ENCODE data around the gene KIF21B. TPM values are rescaled to one million over a fixed set of nuclear protein-coding genes. Genes with fewer than 3 reads are reported as not detected.

The KIF21B gene
- total RNA-seq, 2 experiments from 2014 or later: 102 to 155 TPM

DNA sequence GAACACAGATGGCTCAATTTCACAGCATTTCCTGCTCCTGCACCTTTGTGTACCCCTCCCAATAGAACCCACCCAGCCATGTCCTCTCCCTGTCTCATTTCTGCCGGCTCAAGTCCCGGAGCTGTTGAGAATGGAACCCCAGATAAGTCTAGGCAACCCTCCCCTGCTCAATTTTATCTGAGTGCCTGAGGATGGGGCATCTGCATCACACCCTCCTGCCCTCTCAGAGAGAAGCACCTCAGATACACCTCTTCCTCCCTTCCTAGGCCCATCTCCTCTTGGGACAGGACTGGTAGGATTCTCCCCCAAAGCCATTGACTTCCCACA is 1.1 kb downstream of the KIF21B start:
- DNase-seq (no peak), ATAC-seq (no peak)
- Mint-ChIP-seq H3K36me3 (peaks cover 37% of the 10 kb centered on the region), H3K4me3 (peak overlapping the region; percentile 91), H3K9me3 (ENCODE audit: low read depth) (no peaks in the 10 kb centered on the region), H3K27me3 (no peaks in the 10 kb centered on the region), H3K27ac (peak overlapping the region; percentile 99), H3K4me1 (peaks cover 73% of the 10 kb centered on the region)
- CTCF ChIA-PET: interaction anchor here (1.0 to 11.9 kb wide), 6 partner anchors 10 to 97 kb away, joined by 4 to 146 read pairs (median 22); no protein-coding TSS in a partner anchor

DNA sequence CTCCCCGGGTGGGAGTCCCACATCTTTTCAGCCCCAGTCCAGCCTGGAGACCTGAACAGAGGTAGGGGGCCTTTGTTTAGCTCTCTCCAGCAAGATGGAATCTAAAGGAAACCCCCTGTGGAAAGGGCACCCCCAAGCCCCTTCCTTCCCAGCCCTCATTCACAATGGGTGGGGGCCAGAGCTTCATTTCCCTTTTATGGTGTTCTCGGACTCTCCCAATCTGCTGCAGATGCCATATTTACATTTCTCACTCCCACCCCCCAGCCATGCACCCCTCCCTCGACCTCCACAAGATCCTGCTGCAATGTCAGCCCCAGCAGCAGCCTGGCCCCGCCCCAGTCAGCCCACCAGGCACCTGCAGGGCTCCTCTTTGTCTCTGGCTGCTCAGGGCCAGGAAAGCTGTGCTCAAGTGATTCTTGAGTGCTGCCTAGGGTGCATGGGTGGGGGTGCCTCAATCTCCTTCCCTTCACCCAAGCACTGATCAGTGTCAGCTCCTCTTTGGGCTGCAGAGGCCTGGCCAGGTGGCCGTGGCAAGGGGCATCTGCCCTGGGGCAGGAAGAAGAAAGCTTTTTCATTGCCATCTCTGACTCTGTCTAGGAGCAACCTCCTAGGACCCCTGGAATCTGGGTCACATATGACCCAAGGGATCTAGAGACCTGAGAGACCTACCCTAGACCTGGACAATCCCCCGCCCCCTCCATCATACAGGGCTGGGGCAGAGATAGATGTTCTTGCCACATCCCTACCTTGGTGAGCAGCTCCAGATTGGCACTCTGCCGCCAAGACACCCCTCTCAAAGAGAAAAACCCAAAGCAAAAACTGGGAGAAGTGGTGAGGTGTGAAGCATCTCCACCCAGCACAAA is 1.7 kb downstream of the KIF21B start:
- Mint-ChIP-seq H3K9me3 (ENCODE audit: low read depth) (no peaks in the 10 kb centered on the region), H3K4me3 (peak overlapping the region; percentile 91), H3K27ac (peak overlapping the region; percentile 99), H3K36me3 (peaks cover 37% of the 10 kb centered on the region), H3K27me3 (no peaks in the 10 kb centered on the region), H3K4me1 (peaks cover 73% of the 10 kb centered on the region)
- no peak for ATAC-seq
- peak; percentile 62 for DNase-seq
- CTCF ChIA-PET: interaction anchor here (1.0 to 11.9 kb wide), 8 partner anchors 9 to 97 kb away, joined by 4 to 146 read pairs (median 14); no protein-coding TSS in a partner anchor

DNA sequence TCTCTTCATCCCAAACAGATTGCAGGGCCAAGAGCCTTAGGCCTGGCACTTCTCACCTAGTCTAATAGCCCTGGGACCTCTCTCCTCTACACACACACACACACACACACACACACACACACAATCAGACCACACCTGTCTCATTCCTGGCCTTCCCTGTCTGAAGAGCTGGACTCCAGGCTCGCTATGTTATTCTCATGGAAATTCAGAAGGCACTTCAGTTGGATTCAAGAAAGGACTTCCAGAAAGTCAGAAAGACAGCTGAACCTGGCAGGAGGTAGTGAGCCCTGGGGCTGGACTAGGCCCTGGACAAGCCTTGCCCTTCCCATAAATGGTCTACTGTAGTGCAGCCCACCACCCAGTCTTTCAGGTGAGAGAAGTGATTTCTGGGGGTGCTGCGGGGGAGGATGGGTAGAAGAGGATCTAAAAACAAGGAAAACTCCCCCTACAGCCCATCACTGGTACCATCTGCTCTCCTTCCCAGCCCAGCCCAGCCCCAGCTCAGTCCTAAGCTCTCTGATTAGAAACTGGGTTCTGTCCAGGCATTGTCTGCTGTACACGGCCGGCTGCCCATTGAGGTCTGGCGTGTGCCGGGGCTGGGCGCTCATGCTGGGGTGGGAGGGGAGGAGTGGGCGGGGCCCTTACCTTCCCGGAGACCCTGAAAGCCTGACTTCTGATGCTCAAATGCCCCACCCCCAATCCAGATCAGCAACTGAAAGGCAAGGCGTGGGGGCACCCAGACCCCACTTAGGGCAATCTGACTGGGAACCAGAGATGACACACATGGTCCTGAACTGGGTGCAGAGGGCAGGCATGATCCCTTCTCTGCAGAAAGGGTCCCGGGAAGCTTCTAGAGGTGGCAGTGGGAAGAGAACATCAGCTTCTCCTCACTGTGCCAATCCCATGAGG is 2.5 kb downstream of the KIF21B start:
- ATAC-seq: peak; percentile 17
- Mint-ChIP-seq H3K9me3 (ENCODE audit: low read depth) (no peaks in the 10 kb centered on the region), H3K4me3 (peak overlapping the region; percentile 91), H3K4me1 (peaks cover 73% of the 10 kb centered on the region), H3K27ac (peak overlapping the region; percentile 99), H3K36me3 (peaks cover 33% of the 10 kb centered on the region), H3K27me3 (no peaks in the 10 kb centered on the region)
- CTCF ChIA-PET: interaction anchor here (0.7 to 11.9 kb wide), 13 partner anchors 9 to 399 kb away, joined by 3 to 146 read pairs (median 6); no protein-coding TSS in a partner anchor
- peak; percentile 75 for DNase-seq

DNA sequence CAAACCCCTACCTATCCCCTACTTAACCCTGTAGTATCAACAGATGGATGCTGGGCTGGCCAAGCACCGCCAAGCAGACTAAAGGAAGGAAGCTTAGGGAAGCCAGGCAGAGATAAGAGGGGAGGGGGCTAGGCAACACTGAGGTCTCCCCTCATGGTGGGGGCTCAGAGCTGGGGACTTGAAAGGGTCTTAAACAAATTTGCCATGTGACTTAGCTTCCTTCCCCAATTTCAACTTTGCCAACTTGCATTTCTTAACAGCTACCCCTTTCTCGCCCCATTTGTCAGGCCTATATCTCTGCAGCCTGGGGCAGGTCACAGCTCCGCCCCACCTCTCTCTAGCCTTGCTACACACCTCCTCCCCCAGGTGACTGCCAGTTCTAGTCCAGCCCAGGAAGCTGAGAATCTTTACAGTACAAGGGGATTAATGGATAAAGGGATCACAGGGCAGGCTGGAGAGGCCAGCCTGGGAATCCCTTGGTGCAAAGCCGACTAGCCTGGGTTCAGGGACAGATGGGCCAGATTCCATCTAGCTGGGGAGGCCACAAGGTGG is 3.4 kb downstream of the KIF21B start:
- H3K27ac Mint-ChIP-seq: peak overlapping the region; percentile 99
- peak; percentile 79 for DNase-seq
- H3K4me1 Mint-ChIP-seq: peaks cover 73% of the 10 kb centered on the region
- CTCF ChIA-PET: interaction anchor here (1.0 to 11.9 kb wide), 11 partner anchors 8 to 398 kb away, joined by 3 to 146 read pairs (median 7); no protein-coding TSS in a partner anchor
- H3K4me3 Mint-ChIP-seq: peak overlapping the region; percentile 91
- H3K9me3 Mint-ChIP-seq (ENCODE audit: low read depth): no peaks in the 10 kb centered on the region
- peaks cover 37% of the 10 kb centered on the region for H3K36me3 Mint-ChIP-seq
- no peaks in the 10 kb centered on the region for H3K27me3 Mint-ChIP-seq
- ATAC-seq: peak; percentile 15

DNA sequence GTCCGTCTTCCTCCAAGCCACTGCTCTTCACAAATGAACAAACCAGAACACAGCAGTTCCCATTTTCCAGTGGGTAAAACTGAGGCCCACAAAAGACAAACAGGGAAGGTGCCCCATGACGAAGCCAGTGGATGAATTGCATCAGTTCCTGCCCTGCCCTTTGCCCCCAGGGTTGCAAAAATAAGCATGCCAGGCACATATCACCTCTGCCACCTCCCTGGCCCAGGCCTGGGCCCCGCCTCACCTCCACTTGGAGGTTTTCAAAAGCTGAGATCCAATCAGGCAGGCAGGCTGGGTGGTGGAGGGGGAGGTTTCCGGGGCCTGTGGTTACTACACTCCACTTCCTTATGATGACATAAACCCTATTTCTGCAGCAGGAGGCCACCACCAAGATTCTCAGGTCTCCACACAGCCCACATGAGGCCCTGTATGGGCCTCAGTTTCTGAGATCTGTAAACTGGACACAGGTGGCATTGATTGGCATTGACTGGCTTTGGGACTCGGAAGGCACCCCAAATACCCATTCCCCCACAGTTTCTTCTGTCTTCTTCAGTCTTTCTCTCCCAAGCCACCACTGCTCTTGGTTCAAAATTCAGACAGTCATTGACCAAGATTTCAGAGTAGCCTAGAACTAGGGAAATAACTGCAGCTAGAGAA is 4.1 kb downstream of the KIF21B start:
- DNase-seq (peak; percentile 97), ATAC-seq (peak; percentile 67)
- peak overlapping the region; percentile 91 for H3K4me3 Mint-ChIP-seq
- H3K27me3 Mint-ChIP-seq: no peaks in the 10 kb centered on the region
- peaks cover 74% of the 10 kb centered on the region for H3K4me1 Mint-ChIP-seq
- CTCF ChIA-PET: interaction anchor here (1.0 to 11.9 kb wide), 8 partner anchors 9 to 397 kb away, joined by 3 to 146 read pairs (median 6); no protein-coding TSS in a partner anchor
- peak overlapping the region; percentile 99 for H3K27ac Mint-ChIP-seq
- H3K9me3 Mint-ChIP-seq (ENCODE audit: low read depth): no peaks in the 10 kb centered on the region
- H3K36me3 Mint-ChIP-seq: peaks cover 37% of the 10 kb centered on the region

DNA sequence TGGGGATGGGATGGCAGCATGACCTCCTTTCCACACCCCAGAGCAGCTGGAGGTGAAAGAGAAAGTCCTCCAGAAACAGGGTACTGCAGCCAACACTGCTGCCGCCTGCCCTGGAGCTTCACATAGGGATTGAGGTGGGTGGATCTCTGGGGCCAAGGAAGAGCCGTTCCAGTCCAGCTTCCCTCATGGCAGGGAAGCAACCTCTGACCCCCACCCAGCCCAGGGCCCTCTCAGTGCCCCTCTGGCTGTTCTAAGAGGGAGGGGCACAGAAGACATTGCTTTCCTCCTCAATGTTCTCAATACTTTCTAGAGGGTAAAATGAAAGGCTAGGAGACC is 5.7 kb downstream of the KIF21B start:
- DNase-seq: no peak
- Mint-ChIP-seq H3K4me3 (peak overlapping the region; percentile 41), H3K9me3 (ENCODE audit: low read depth) (no peaks in the 10 kb centered on the region), H3K27me3 (no peaks in the 10 kb centered on the region), H3K36me3 (peaks cover 37% of the 10 kb centered on the region), H3K4me1 (peaks cover 84% of the 10 kb centered on the region), H3K27ac (peak overlapping the region; percentile 99)
- CTCF ChIA-PET: interaction anchor here (0.9 to 11.9 kb wide), 5 partner anchors 8 to 812 kb away, joined by 3 to 146 read pairs (median 3); partner anchors contain the start of gene IPO9
- no peak for ATAC-seq

DNA sequence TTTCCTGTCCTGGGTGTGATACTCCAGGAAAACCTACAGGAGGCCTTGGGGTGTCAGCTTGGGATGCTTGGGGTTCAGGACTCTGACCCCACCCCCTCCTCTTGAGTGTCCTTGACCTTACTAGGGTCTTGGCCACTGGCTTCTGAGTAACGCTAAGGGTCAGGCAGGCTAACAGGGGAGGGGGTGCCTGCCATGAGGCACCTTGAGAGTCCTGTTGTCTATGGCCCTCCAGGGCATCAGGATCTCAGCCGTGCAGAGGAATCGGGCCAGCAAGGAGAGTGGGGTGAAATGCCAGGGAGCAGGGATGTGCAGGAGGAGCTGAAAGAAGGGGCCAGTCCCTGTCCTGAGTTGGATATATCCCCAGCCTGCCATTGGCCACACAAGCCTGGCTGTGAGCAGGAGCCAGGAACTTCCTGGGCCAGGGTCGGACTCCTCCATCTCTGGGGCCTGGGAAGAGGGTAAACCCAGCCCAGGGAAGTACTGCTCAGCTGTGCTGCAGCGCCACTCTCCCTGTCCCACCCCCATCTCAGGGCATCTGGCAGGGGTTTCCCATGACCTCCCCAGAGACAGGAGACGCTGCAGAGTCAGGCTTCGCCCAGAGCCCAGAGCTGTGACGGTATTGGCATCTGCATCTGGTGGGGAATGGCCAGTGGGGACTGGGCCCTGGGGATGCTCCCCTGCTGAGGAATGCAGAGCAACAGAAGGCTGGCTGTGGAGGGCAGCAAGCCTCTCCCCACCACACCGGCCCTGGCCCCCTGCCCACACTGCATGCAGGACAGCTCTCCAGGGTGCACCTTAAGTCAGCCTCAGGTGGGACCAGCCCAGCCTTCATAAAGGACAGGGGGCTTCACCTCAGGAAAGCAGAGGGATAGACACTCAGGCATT is 6.3 kb downstream of the KIF21B start:
- Mint-ChIP-seq H3K36me3 (peaks cover 35% of the 10 kb centered on the region), H3K4me3 (no peak overlapping the region)

DNA sequence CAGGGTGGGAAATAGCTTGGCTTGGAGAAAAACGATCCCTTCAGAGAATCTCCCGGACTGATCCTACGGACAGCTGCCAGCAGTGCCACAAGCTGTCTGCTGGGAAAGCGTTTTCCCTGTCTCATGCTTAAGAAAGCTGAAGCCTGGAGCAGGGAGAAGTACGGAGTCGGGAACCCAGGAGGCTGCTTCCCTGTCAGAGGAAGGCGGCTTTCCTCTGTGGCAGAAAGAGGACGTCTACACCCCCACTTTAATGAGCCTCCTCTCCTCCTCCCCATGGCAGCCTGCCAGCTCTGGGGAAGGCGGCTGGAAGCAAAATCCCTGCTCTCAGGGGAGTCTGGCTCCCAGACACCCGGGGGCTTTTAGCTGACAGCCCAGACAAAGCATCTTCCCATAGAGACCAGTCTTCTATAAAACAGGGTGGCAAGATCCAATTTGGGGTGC is 7.3 kb downstream of the KIF21B start:
- peaks cover 31% of the 10 kb centered on the region for H3K36me3 Mint-ChIP-seq
- no peaks in the 10 kb centered on the region for H3K27me3 Mint-ChIP-seq
- no peaks in the 10 kb centered on the region for H3K9me3 Mint-ChIP-seq (ENCODE audit: low read depth)
- peak overlapping the region; percentile 99 for H3K27ac Mint-ChIP-seq
- DNase-seq (no peak), ATAC-seq (no peak)
- H3K4me1 Mint-ChIP-seq: peaks cover 96% of the 10 kb centered on the region
- peak overlapping the region; percentile 51 for H3K4me3 Mint-ChIP-seq
- CTCF ChIA-PET: interaction anchor here (1.4 to 8.7 kb wide), 6 partner anchors 9 to 346 kb away, joined by 4 to 71 read pairs (median 14); partner anchors contain the start of genes DDX59 and KIF21B

More for the DNA sequence above, 6.3 kb downstream of the KIF21B start:
- DNase-seq (no peak), ATAC-seq (no peak)
- H3K9me3 Mint-ChIP-seq (ENCODE audit: low read depth): no peaks in the 10 kb centered on the region
- H3K27ac Mint-ChIP-seq: peak overlapping the region; percentile 99
- H3K27me3 Mint-ChIP-seq: no peaks in the 10 kb centered on the region
- CTCF ChIA-PET: interaction anchor here (0.9 to 11.9 kb wide), 7 partner anchors 8 to 812 kb away, joined by 3 to 146 read pairs (median 20); partner anchors contain the start of genes IPO9 and KIF21B
- peaks cover 90% of the 10 kb centered on the region for H3K4me1 Mint-ChIP-seq

DNA sequence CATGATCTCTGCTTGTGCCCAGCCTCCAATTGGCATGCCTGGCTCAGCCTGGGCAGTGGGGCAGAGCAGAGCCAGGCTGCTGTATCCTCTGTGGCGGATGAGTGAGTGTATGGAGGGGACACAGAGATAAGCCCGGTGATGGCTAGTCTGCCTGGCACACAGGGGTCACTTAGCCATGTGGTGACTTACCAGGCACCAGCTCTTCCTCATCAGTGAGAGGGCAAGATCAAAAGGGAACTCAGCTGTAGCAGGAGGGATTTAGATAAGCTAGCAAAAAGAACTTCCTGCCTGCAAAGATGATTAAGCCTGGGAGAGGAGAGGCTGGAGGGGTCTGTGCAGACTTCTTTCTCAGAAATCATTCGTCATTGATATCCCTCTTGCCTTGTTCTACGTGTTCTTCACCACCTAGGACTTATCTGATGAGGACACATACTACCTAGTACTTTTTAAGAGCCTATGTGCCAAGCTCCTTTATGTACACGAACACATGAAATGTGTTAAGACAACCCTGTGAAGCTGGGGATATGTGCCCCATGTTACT is 7.9 kb downstream of the KIF21B start:
- CTCF ChIA-PET: interaction anchor here (1.4 to 8.7 kb wide), 7 partner anchors 10 to 345 kb away, joined by 3 to 71 read pairs (median 8); partner anchors contain the start of genes DDX59 and KIF21B
- Mint-ChIP-seq H3K36me3 (peaks cover 29% of the 10 kb centered on the region), H3K4me1 (peaks cover 96% of the 10 kb centered on the region), H3K27me3 (no peaks in the 10 kb centered on the region), H3K4me3 (peak overlapping the region; percentile 51), H3K27ac (peak overlapping the region; percentile 99), H3K9me3 (ENCODE audit: low read depth) (no peaks in the 10 kb centered on the region)
- DNase-seq (peak; percentile 57), ATAC-seq (peak; percentile 18)

DNA sequence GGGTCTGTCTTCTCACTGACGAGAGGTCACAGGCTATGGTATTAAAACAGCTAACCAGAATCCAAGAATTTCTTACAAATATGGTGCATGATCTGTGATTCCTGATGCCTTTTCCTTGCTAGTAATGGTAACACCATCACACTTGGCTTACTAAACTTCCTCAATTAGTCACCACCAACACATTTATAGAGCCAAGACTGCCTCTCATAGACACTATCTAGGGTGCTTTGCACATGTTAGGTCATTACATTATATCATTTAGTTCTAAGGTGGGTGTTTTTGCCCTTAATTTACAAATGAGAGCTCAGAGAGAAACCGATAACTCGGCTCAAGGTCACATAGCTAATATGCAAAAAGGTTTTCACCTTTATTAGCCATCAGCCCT is 8.7 kb downstream of the KIF21B start:
- no peaks in the 10 kb centered on the region for H3K27me3 Mint-ChIP-seq
- peak overlapping the region; percentile 37 for H3K4me3 Mint-ChIP-seq
- H3K4me1 Mint-ChIP-seq: peaks cover 92% of the 10 kb centered on the region
- peak overlapping the region; percentile 99 for H3K27ac Mint-ChIP-seq
- CTCF ChIA-PET: interaction anchor here (1.4 to 8.7 kb wide), 7 partner anchors 11 to 345 kb away, joined by 3 to 71 read pairs (median 8); partner anchors contain the start of genes DDX59 and KIF21B
- no peaks in the 10 kb centered on the region for H3K9me3 Mint-ChIP-seq (ENCODE audit: low read depth)
- peaks cover 27% of the 10 kb centered on the region for H3K36me3 Mint-ChIP-seq
- no peak for DNase-seq
- no peak for ATAC-seq

Measured in activated CD8-positive, alpha-beta memory T cell treated with anti-CD3 and anti-CD28 coated beads, Interleukin-2, amount 10 ng/mL, durations not matched to agents 7 days and 5 days (primary cell).